ENCODE results near the gene IL1RN. TPM values are rescaled to one million over a fixed set of nuclear protein-coding genes. Genes with fewer than 3 reads are reported as not detected.
A peak's percentile ranks its signal among the peaks of the same experiment; 100 is the strongest.

The IL1RN gene
- total RNA-seq, 4 donors from 2014 or later, result 0.46 to 32.9 (median 2.7) TPM

- H3K4me1 ChIP-seq, result peaks cover 0 to 10% (median 0%) of the 10 kb centered on the region in 3 donors
- peak overlapping the region in 1 of 2 donors; percentile 41 for H3K4me3 ChIP-seq
- H3K27ac ChIP-seq, result no peak overlapping the region
- peaks cover 44% of the 10 kb centered on the region for H3K27me3 ChIP-seq
- TF ChIP-seq CTCF (IDR thresholded peaks at IDR 0.05), result no peak
- no peak for TF ChIP-seq POLR2A (IDR thresholded peaks at IDR 0.05)
- no peak for TF ChIP-seq EP300 (IDR thresholded peaks at IDR 0.05)
- no peak for TF ChIP-seq POLR2AphosphoS5 (IDR thresholded peaks at IDR 0.05)
- no peaks in the 10 kb centered on the region for H3K9me3 ChIP-seq
- H3K36me3 ChIP-seq, result no peaks in the 10 kb centered on the region
- ATAC-seq, result no peak
- 48 to 59% methylated on average over 4 to 6 of the region's 10 CpGs for WGBS, 2 donors (ENCODE audit: low coverage in 1 of 2)
These were observed 30.7 kb downstream of the IL1RN start for GRCh38 chr2:113157897-113158753.

GRCh38 chr2:113158884-113159553 lies 31.6 kb downstream of the IL1RN start:
- 77 to 85% methylated on average over 3 to 4 of the region's 4 CpGs for WGBS, 2 donors (ENCODE audit: low coverage in 1 of 2)
- H3K36me3 ChIP-seq, result no peaks in the 10 kb centered on the region
- no peak for ATAC-seq
- H3K4me3 ChIP-seq, result no peak overlapping the region
- peaks cover 44% of the 10 kb centered on the region for H3K27me3 ChIP-seq
- no peak for TF ChIP-seq EP300 (IDR thresholded peaks at IDR 0.05)
- TF ChIP-seq CTCF (IDR thresholded peaks at IDR 0.05), result no peak
- no peak for TF ChIP-seq POLR2A (IDR thresholded peaks at IDR 0.05)
- H3K4me1 ChIP-seq, result peaks cover 0 to 10% (median 0%) of the 10 kb centered on the region in 3 donors
- no peak overlapping the region for H3K27ac ChIP-seq
- H3K9me3 ChIP-seq, result no peaks in the 10 kb centered on the region

GRCh38 chr2:113160248-113160647 lies 32.9 kb downstream of the IL1RN start:
- 100% methylated on average over 1 of the region's 1 CpG for WGBS, 2 donors (ENCODE audit: low coverage in 1 of 2)
- Histone ChIP-seq H3K4me1 (peaks cover 0 to 10% (median 0%) of the 10 kb centered on the region in 3 donors), H3K36me3 (no peaks in the 10 kb centered on the region), H3K4me3 (no peak overlapping the region), H3K27me3 (peaks cover 33% of the 10 kb centered on the region), H3K9me3 (no peaks in the 10 kb centered on the region), H3K27ac (no peak overlapping the region)
- no peak for ATAC-seq
- TF ChIP-seq POLR2AphosphoS5 (IDR thresholded peaks at IDR 0.05) (no peak), POLR2A (IDR thresholded peaks at IDR 0.05) (no peak), EP300 (IDR thresholded peaks at IDR 0.05) (no peak)

- Histone ChIP-seq H3K27me3 (peaks cover 26% of the 10 kb centered on the region), H3K36me3 (no peaks in the 10 kb centered on the region), H3K27ac (no peak overlapping the region), H3K4me3 (no peak overlapping the region), H3K9me3 (no peaks in the 10 kb centered on the region), H3K4me1 (peaks cover 0 to 10% (median 0%) of the 10 kb centered on the region in 3 donors)
- TF ChIP-seq POLR2AphosphoS5 (IDR thresholded peaks at IDR 0.05), result no peak
- TF ChIP-seq CTCF (IDR thresholded peaks at IDR 0.05), result no peak
- TF ChIP-seq POLR2A (IDR thresholded peaks at IDR 0.05), result no peak
- TF ChIP-seq EP300 (IDR thresholded peaks at IDR 0.05), result no peak
- ATAC-seq, result no peak
- 84 to 86% methylated on average over 3 to 4 of the region's 5 CpGs for WGBS, 2 donors (ENCODE audit: low coverage in 1 of 2)
These were observed 33.6 kb downstream of the IL1RN start for GRCh38 chr2:113160962-113161361.

GRCh38 chr2:113162173-113162572 lies 34.8 kb downstream of the IL1RN start:
- Histone ChIP-seq H3K9me3 (no peaks in the 10 kb centered on the region), H3K4me1 (peaks cover 0 to 7% (median 0%) of the 10 kb centered on the region in 3 donors), H3K27me3 (peaks cover 14% of the 10 kb centered on the region), H3K27ac (no peak overlapping the region), H3K36me3 (no peaks in the 10 kb centered on the region), H3K4me3 (no peak overlapping the region)
- TF ChIP-seq EP300 (IDR thresholded peaks at IDR 0.05), result no peak
- no peak for TF ChIP-seq CTCF (IDR thresholded peaks at IDR 0.05)
- no peak for TF ChIP-seq POLR2AphosphoS5 (IDR thresholded peaks at IDR 0.05)
- TF ChIP-seq POLR2A (IDR thresholded peaks at IDR 0.05), result no peak
- WGBS, 2 donors (ENCODE audit: low coverage in 1 of 2), result 87% methylated on average over 9 of the region's 10 CpGs; no CpG with 5 or more reads in 1 of the 2 donors
- ATAC-seq, result no peak
